H1 (cell line): ENCODE data around the gene NAV2. TPM values are rescaled to one million over a fixed set of nuclear protein-coding genes. Genes with fewer than 3 reads are reported as not detected.

Source experiments
- CTCF ChIA-PET: fragments of 300-600 bp; sonication (Branson Sonifier 250); formaldehyde crosslinking; loops from one replicate; lab custom pipeline; 2021; ENCODE audit not compliant: partially characterized antibody; lab: Charles Lee
- POLR2A ChIA-PET: fragments of 300-600 bp; sonication (Branson Sonifier 250); formaldehyde crosslinking; loops from one replicate; lab custom pipeline; 2021; ENCODE audit warnings: inconsistent platforms; ENCODE audit not compliant: partially characterized antibody; lab: Charles Lee
- DNase-seq, 2 experiments: peaks; one replicate each; pipeline versions ENCODE4 v3.0.0 to v3.0.0-alpha.2; 2010 to 2022; ENCODE audit warnings: low spot score in 2 of 2, low read depth in 1 of 2, mixed read lengths in 1 of 2
- FAIRE-seq: peaks from 2 replicates; lab custom pipeline; 2011; peaks lifted over from hg19 to GRCh38; lab: Jason Lieb, UNC
- H2AFZ ChIP-seq: 2 replicates; pipeline ENCODE4 v1.8.1; 2012; ENCODE audit warnings: low read length, inconsistent platforms
- H2AK5ac ChIP-seq: 2 replicates; pipeline ENCODE4 v1.6.1; 2013; ENCODE audit warnings: low read depth, low read length
- H2BK120ac ChIP-seq: replicated peaks from 2 replicates; pipeline ENCODE3; 2013; ENCODE audit warnings: low read depth, low read length, inconsistent platforms
- H2BK12ac ChIP-seq: 2 replicates; pipeline ENCODE4 v1.6.1; 2013; ENCODE audit warnings: low read depth, low read length
- H2BK15ac ChIP-seq: 2 replicates; pipeline ENCODE4 v1.6.1; 2013; ENCODE audit warnings: low read length
- H2BK20ac ChIP-seq: 2 replicates; pipeline ENCODE4 v1.6.1; 2013; ENCODE audit warnings: low read length
- H2BK5ac ChIP-seq: 2 replicates; pipeline ENCODE4 v1.6.1; 2013; ENCODE audit warnings: low read depth, low read length
- H3K14ac ChIP-seq: 2 replicates; pipeline ENCODE4 v1.6.1; 2013; ENCODE audit warnings: inconsistent platforms; ENCODE audit not compliant: insufficient read length
- H3K18ac ChIP-seq: 2 replicates; pipeline ENCODE4 v1.6.1; 2013; ENCODE audit warnings: low read length; ENCODE audit errors: extremely low read depth
- H3K23ac ChIP-seq: 2 replicates; pipeline ENCODE4 v1.6.1; 2013; ENCODE audit warnings: inconsistent platforms; ENCODE audit not compliant: insufficient read length
- H3K23me2 ChIP-seq: 2 replicates; pipeline ENCODE4 v1.6.1; 2013; ENCODE audit warnings: low read depth, low read length
- H3K27ac ChIP-seq: 2 replicates; pipeline ENCODE4 v1.6.1; 2011; ENCODE audit warnings: low read depth, low read length, inconsistent platforms
- H3K27me3 ChIP-seq, 4 experiments: replicated peaks in 1 of 4; 1 replicate in 1 of 4; 2 replicates in 3 of 4; pipeline versions ENCODE4 v1.6.1 to v1.8.1; 2011 to 2013; ENCODE audit warnings: low read length in 3 of 4, mild to moderate bottlenecking in 3 of 4, inconsistent platforms in 2 of 4, mixed read lengths in 2 of 4, moderate library complexity in 1 of 4; ENCODE audit not compliant: control insufficient read depth in 3 of 4, insufficient read depth in 3 of 4; ENCODE audit errors: extremely low read depth in 1 of 4
- H3K36me3 ChIP-seq, 4 experiments: 2 replicates each; pipeline versions ENCODE4 v1.6.1 to v1.8.1; 2011 to 2013; ENCODE audit warnings: mild to moderate bottlenecking in 4 of 4, low read length in 3 of 4, moderate library complexity in 2 of 4, control low read depth in 1 of 4, inconsistent platforms in 1 of 4; ENCODE audit not compliant: insufficient read depth in 4 of 4, control insufficient read depth in 2 of 4
- H3K4ac ChIP-seq: replicated peaks from 2 replicates; pipeline ENCODE3; 2013; ENCODE audit warnings: low read length, low read depth, mixed read lengths, inconsistent platforms; ENCODE audit not compliant: insufficient read length
- H3K4me1 ChIP-seq, 4 experiments: replicated peaks in 1 of 4; 1 replicate in 1 of 4; 2 replicates in 3 of 4; pipeline versions ENCODE4 v1.6.1 to v1.8.1; 2011 to 2013; ENCODE audit warnings: low read length in 3 of 4, inconsistent platforms in 2 of 4, mixed read lengths in 1 of 4; ENCODE audit not compliant: insufficient read depth in 4 of 4, control insufficient read depth in 3 of 4
- H3K4me2 ChIP-seq, 2 experiments: 2 replicates each; pipeline versions ENCODE4 v1.6.1 to v1.8.1; 2011 to 2013; ENCODE audit warnings: low read depth in 2 of 2, low read length in 2 of 2, control low read depth in 1 of 2, inconsistent platforms in 1 of 2, mild to moderate bottlenecking in 1 of 2; ENCODE audit not compliant: insufficient read depth in 1 of 2
- H3K4me3 ChIP-seq, 4 experiments: fragments of 200-600, 300-600 bp in 1 of 4; sonication (generic), shearing (Covaris generic), sonication (Bioruptor Twin) in 1 of 4; 2 replicates each; pipeline versions ENCODE4 v1.5.1 to v1.8.1; 2011 to 2016; ENCODE audit warnings: low read length in 4 of 4, low read depth in 3 of 4, control low read depth in 2 of 4, inconsistent platforms in 2 of 4, mild to moderate bottlenecking in 2 of 4, mixed read lengths in 1 of 4, moderate library complexity in 1 of 4; ENCODE audit not compliant: insufficient read depth in 2 of 4; ENCODE audit errors: extremely low read depth in 1 of 4
- H3K56ac ChIP-seq: replicated peaks from 2 replicates; pipeline ENCODE3; 2013; ENCODE audit warnings: low read depth, mild to moderate bottlenecking, mixed read lengths, low read length, inconsistent platforms; ENCODE audit not compliant: insufficient read length
- H3K79me1 ChIP-seq: 2 replicates; pipeline ENCODE4 v1.6.1; 2013; ENCODE audit warnings: low read depth, low read length, control low read depth
- H3K79me2 ChIP-seq, 2 experiments: 2 replicates each; pipeline versions ENCODE4 v1.6.1 to v1.8.1; 2012 to 2013; ENCODE audit warnings: low read length in 2 of 2, mild to moderate bottlenecking in 2 of 2, inconsistent platforms in 1 of 2; ENCODE audit not compliant: insufficient read depth in 2 of 2, control insufficient read depth in 1 of 2
- H3K9ac ChIP-seq, 4 experiments: replicated peaks in 1 of 4; 1 replicate in 1 of 4; 2 replicates in 3 of 4; pipeline versions ENCODE4 v1.6.1 to v1.8.1; 2011 to 2013; ENCODE audit warnings: low read depth in 3 of 4, low read length in 3 of 4, control low read depth in 2 of 4, mild to moderate bottlenecking in 2 of 4, moderate library complexity in 2 of 4, inconsistent platforms in 1 of 4; ENCODE audit errors: extremely low read depth in 1 of 4
- H3K9me3 ChIP-seq, 2 experiments: 2 replicates each; pipeline versions ENCODE4 v1.6.1 to v1.8.1; 2012 to 2013; ENCODE audit warnings: mild to moderate bottlenecking in 2 of 2, moderate library complexity in 2 of 2, control low read depth in 1 of 2, inconsistent platforms in 1 of 2, low read depth in 1 of 2, low read length in 1 of 2, mixed read lengths in 1 of 2; ENCODE audit not compliant: insufficient read depth in 2 of 2
- H4K20me1 ChIP-seq, 2 experiments: replicated peaks in 1 of 2; 2 replicates each; pipeline versions ENCODE3 to v1.8.1; 2011 to 2013; ENCODE audit warnings: inconsistent platforms in 2 of 2, low read length in 2 of 2, mild to moderate bottlenecking in 1 of 2; ENCODE audit not compliant: insufficient read depth in 2 of 2, control insufficient read depth in 1 of 2
- H4K5ac ChIP-seq: 2 replicates; pipeline ENCODE4 v1.6.1; 2013; ENCODE audit warnings: low read length, low read depth, mixed read lengths, inconsistent platforms; ENCODE audit not compliant: insufficient read length
- H4K8ac ChIP-seq: 2 replicates; pipeline ENCODE4 v1.8.0; 2013; ENCODE audit warnings: mild to moderate bottlenecking, moderate library complexity, low read length, inconsistent platforms; ENCODE audit not compliant: insufficient read depth; ENCODE audit errors: extremely low read depth
- H4K91ac ChIP-seq: replicated peaks from 2 replicates; pipeline ENCODE3; 2013; ENCODE audit warnings: low read length, mixed read lengths, inconsistent platforms; ENCODE audit not compliant: insufficient read length
- BRCA1 ChIP-seq: IDR thresholded peaks from 2 replicates; pipeline ENCODE4 v1.6.1; 2012; ENCODE audit warnings: low read depth, low read length, improper control_type of control experiment
- CHD2 ChIP-seq: IDR thresholded peaks from 2 replicates; pipeline ENCODE4 v1.6.1; 2012; ENCODE audit warnings: low read length, improper control_type of control experiment
- SIN3A ChIP-seq, 2 experiments: IDR thresholded peaks in 1 of 2; conservative IDR thresholded peaks in 1 of 2; 2 replicates each; pipeline ENCODE4 v1.6.1; 2011 to 2012; ENCODE audit warnings: low read length in 2 of 2, improper control_type of control experiment in 1 of 2, low read depth in 1 of 2, mild to moderate bottlenecking in 1 of 2
- WGBS, 2 experiments: shearing (Covaris generic) in 1 of 2; methylation state at CpG; one replicate each; pipeline versions ENCODE4 v1.1.6 to v1.1.7; 2013 to 2015; ENCODE audit warnings: low lambda C conversion rate in 2 of 2, mixed read lengths in 2 of 2, inconsistent platforms in 1 of 2, low coverage in 1 of 2, missing lambda C conversion rate in 1 of 2; ENCODE audit not compliant: insufficient replicate concordance in 2 of 2, insufficient coverage in 1 of 2, insufficient read length in 1 of 2; ENCODE audit errors: extremely low coverage in 1 of 2, missing lambda C conversion rate in 1 of 2; 5-methylcytosine and 5-hydroxymethylcytosine counted together
- polyA plus RNA-seq, 7 experiments: library from polyadenylated mRNA; depleted of rRNA in 3 of 7; stranded (reverse) in 5 of 7; unstranded in 2 of 7; fragments of >200 nt in 5 of 7; fragments of 200-250 nt in 2 of 7; gene quantifications; 1 replicate in 5 of 7; 2 replicates in 1 of 7; 4 replicates in 1 of 7; pipeline versions ENCODE4 v1.2.1 to v1.2.3, GENCODE V29; 2011 to 2013; ENCODE audit warnings: missing spikeins in 2 of 7, mixed read lengths in 2 of 7
- total RNA-seq: library from RNA; stranded (reverse); fragmentation: NEBNext Ultra II Directional; extraction: Animal tissue kit (Norgen Biotek cat#: 25700); gene quantifications from 2 replicates; pipeline ENCODE4 v1.2.1, GENCODE V29; 2021

The NAV2 gene
- total and polyA plus RNA-seq, 2 of the 8 experiments (the other 6 are each of a cell fraction or from before 2014, with no cell fraction given), result 35.6 to 73.6 TPM

GRCh38 chr11:19808076-19808911 is 95.7 kb downstream of the NAV2 start:
- Histone ChIP-seq H3K23ac (no peak overlapping the region), H3K9ac (no peak overlapping the region), H4K5ac (no peak overlapping the region), H2BK20ac (no peak overlapping the region), H3K79me1 (peaks cover 2% of the 10 kb centered on the region; the same call in 1 of the 2 replicates), H3K27me3 (no peaks in the 10 kb centered on the region), H4K20me1 (peaks cover 0 to 2% of the 10 kb centered on the region in 2 experiments), H3K14ac (no peak overlapping the region), H3K18ac (no peak overlapping the region), H2BK120ac (no peak overlapping the region), H3K23me2 (no peaks in the 10 kb centered on the region), H3K27ac (no peak overlapping the region), H3K9me3 (no peaks in the 10 kb centered on the region), H2AK5ac (no peak overlapping the region), H3K36me3 (peaks cover 0 to 8% (median 2%) of the 10 kb centered on the region in 4 experiments; a peak in 3 of 8 replicates), H2BK12ac (0 out of 2 replicates have a peak overlapping the region, but pooled peaks have one; percentile 20), H3K4me1 (peaks cover 11 to 31% (median 21%) of the 10 kb centered on the region in 4 experiments; a peak in 6 of 7 replicates), H3K56ac (no peak overlapping the region), H4K8ac (no peak overlapping the region), H3K4me3 (no peak overlapping the region), H3K4ac (no peak overlapping the region), H2BK15ac (no peak overlapping the region), H4K91ac (no peak overlapping the region), H3K79me2 (peaks cover 5 to 99% of the 10 kb centered on the region in 2 experiments; a peak in 3 of 4 replicates), H2BK5ac (no peak overlapping the region), H2AFZ (no peak overlapping the region), H3K4me2 (no peak overlapping the region; a peak in 1 of 4 replicates)
- FAIRE-seq (no peak), DNase-seq (no peak)
- ChIA-PET CTCF (interaction anchor here (0.6 to 5.9 kb wide), 13 partner anchors 7 to 539 kb away, joined by 3 to 49 read pairs (median 3); no protein-coding TSS in a partner anchor), POLR2A (interaction anchor here (0.6 to 1.2 kb wide), 3 partner anchors 8 to 82 kb away, joined by 3 read pairs; no protein-coding TSS in a partner anchor)
- WGBS, 2 experiments, result 82% methylated on average over 1 of the region's 1 CpG; no CpG with 5 or more reads in 1 of the 2 experiments
- peak in 1 of 2 experiments; percentile 62; a peak in 1 of 4 replicates for TF ChIP-seq SIN3A (conservative IDR thresholded peaks at IDR 0.05 in 1 of 2, IDR thresholded peaks at IDR 0.05 in 1 of 2; ENCODE audit: low read depth in 1 of 2, low read length in 2 of 2)
- TF ChIP-seq BRCA1, result no peak
- no peak for TF ChIP-seq CHD2
